ENCODE measurements around the gene HOXD4. TPM values are rescaled to one million over a fixed set of nuclear protein-coding genes. Genes with fewer than 3 reads are reported as not detected.

Gene HOXD4
- total RNA-seq, 1 experiment from 2014 or later = not detected

- CTCF ChIA-PET = no interaction called here
- Mint-ChIP-seq H3K27me3 (ENCODE audit: unreplicated experiment) (peaks cover 21% of the 10 kb centered on the region), H3K4me1 (ENCODE audit: low read depth, unreplicated experiment) (no peaks in the 10 kb centered on the region), H3K4me3 (ENCODE audit: low read depth, unreplicated experiment) (no peak overlapping the region), H3K36me3 (ENCODE audit: insufficient read depth, unreplicated experiment) (no peaks in the 10 kb centered on the region), H3K9me3 (ENCODE audit: low read depth, unreplicated experiment) (peaks cover 2% of the 10 kb centered on the region), H3K27ac (ENCODE audit: unreplicated experiment) (no peak overlapping the region)
- no peak for TF ChIP-seq CTCF (IDR thresholded peaks at IDR 0.05; ENCODE audit: unreplicated experiment)
- intact Hi-C loops (cut with micrococcal nuclease; ENCODE audit: unreplicated experiment) = no loop called here
- BruUV-seq (replicated peaks) = no TSS peak
- no peak for DNase-seq
These were observed 7.7 kb downstream of the HOXD4 start for GRCh38 chr2:176158855-176159662.

GRCh38 chr2:176159663-176160250 lies 8.4 kb downstream of the HOXD4 start:
- intact Hi-C loops (cut with micrococcal nuclease; ENCODE audit: unreplicated experiment) = no loop called here
- TF ChIP-seq CTCF (IDR thresholded peaks at IDR 0.05; ENCODE audit: unreplicated experiment) = no peak
- Mint-ChIP-seq H3K36me3 (ENCODE audit: insufficient read depth, unreplicated experiment) (no peaks in the 10 kb centered on the region), H3K9me3 (ENCODE audit: low read depth, unreplicated experiment) (peaks cover 2% of the 10 kb centered on the region), H3K4me3 (ENCODE audit: low read depth, unreplicated experiment) (no peak overlapping the region), H3K4me1 (ENCODE audit: low read depth, unreplicated experiment) (no peaks in the 10 kb centered on the region), H3K27me3 (ENCODE audit: unreplicated experiment) (peaks cover 18% of the 10 kb centered on the region), H3K27ac (ENCODE audit: unreplicated experiment) (no peak overlapping the region)
- DNase-seq = no peak
- no TSS peak for BruUV-seq (replicated peaks)
- CTCF ChIA-PET = no interaction called here

GRCh38 chr2:176160251-176160985 lies 9.1 kb downstream of the HOXD4 start:
- DNase-seq = no peak
- CTCF ChIA-PET = no interaction called here
- no TSS peak for BruUV-seq (replicated peaks)
- Mint-ChIP-seq H3K27me3 (ENCODE audit: unreplicated experiment) (peaks cover 12% of the 10 kb centered on the region), H3K36me3 (ENCODE audit: insufficient read depth, unreplicated experiment) (no peaks in the 10 kb centered on the region), H3K9me3 (ENCODE audit: low read depth, unreplicated experiment) (peaks cover 2% of the 10 kb centered on the region), H3K4me1 (ENCODE audit: low read depth, unreplicated experiment) (no peaks in the 10 kb centered on the region), H3K27ac (ENCODE audit: unreplicated experiment) (no peak overlapping the region), H3K4me3 (ENCODE audit: low read depth, unreplicated experiment) (no peak overlapping the region)
- TF ChIP-seq CTCF (IDR thresholded peaks at IDR 0.05; ENCODE audit: unreplicated experiment) = no peak
- intact Hi-C loops (cut with micrococcal nuclease; ENCODE audit: unreplicated experiment) = no loop called here

GRCh38 chr2:176160986-176161824 lies 9.9 kb downstream of the HOXD4 start:
- CTCF ChIA-PET = interaction anchor here (1.4 kb wide), 1 partner anchor 20 kb away, joined by 4 read pairs; no protein-coding TSS in a partner anchor
- H3K4me3 Mint-ChIP-seq (ENCODE audit: low read depth, unreplicated experiment) = no peak overlapping the region

More at GRCh38 chr2:176160986-176161824, 9.9 kb downstream of the HOXD4 start:
- no TSS peak for BruUV-seq (replicated peaks)
- peaks cover 2% of the 10 kb centered on the region for H3K9me3 Mint-ChIP-seq (ENCODE audit: low read depth, unreplicated experiment)
- H3K36me3 Mint-ChIP-seq (ENCODE audit: insufficient read depth, unreplicated experiment) = no peaks in the 10 kb centered on the region
- no peak for DNase-seq
- no peaks in the 10 kb centered on the region for H3K4me1 Mint-ChIP-seq (ENCODE audit: low read depth, unreplicated experiment)
- no peak overlapping the region for H3K27ac Mint-ChIP-seq (ENCODE audit: unreplicated experiment)
- no peak for TF ChIP-seq CTCF (IDR thresholded peaks at IDR 0.05; ENCODE audit: unreplicated experiment)
- intact Hi-C loops (cut with micrococcal nuclease; ENCODE audit: unreplicated experiment) = no loop called here
- H3K27me3 Mint-ChIP-seq (ENCODE audit: unreplicated experiment) = peaks cover 12% of the 10 kb centered on the region

All from Calu3 (cell line).